HFFc6 (cell line): ENCODE results near the gene EPB41L5. TPM values are rescaled to one million over a fixed set of nuclear protein-coding genes. Genes with fewer than 3 reads are reported as not detected.

Experiments used
- DNase-seq: peaks from one replicate; pipeline ENCODE4 v3.0.0-alpha.2; 2018
- H3K27ac Mint-ChIP-seq: 2 replicates; pipeline ENCODE4 v1.8.0; 2020; ENCODE audit warnings: mild to moderate bottlenecking, mixed read lengths
- H3K27me3 Mint-ChIP-seq: 2 replicates; pipeline ENCODE4 v1.8.0; 2021; ENCODE audit warnings: mild to moderate bottlenecking, moderate library complexity, mixed read lengths; ENCODE audit not compliant: insufficient read depth
- H3K36me3 Mint-ChIP-seq: 2 replicates; pipeline ENCODE4 v1.8.0; 2021; ENCODE audit warnings: low read depth, mixed read lengths
- H3K4me1 Mint-ChIP-seq: 2 replicates; pipeline ENCODE4 v1.8.0; 2020; ENCODE audit warnings: low read depth, mixed read lengths
- H3K4me3 Mint-ChIP-seq: 2 replicates; pipeline ENCODE4 v1.8.0; 2020; ENCODE audit warnings: mild to moderate bottlenecking, moderate library complexity, mixed read lengths
- H3K9me3 Mint-ChIP-seq: 2 replicates; pipeline ENCODE4 v1.8.0; 2020; ENCODE audit warnings: mild to moderate bottlenecking, mixed read lengths
- total RNA-seq, 6 experiments: library from RNA; stranded (reverse); fragmentation: NEBNext Ultra II Directional; extraction: Animal tissue kit (Norgen Biotek cat#: 25700); gene quantifications; 2 replicates in 1 of 6; 3 replicates in 5 of 6; pipeline ENCODE4 v1.2.3, GENCODE V29; 2021
- TF ChIP-seq, protein P1 (sequence below): fragments of 200-600 bp; sonication (generic); IDR thresholded peaks from 2 replicates; pipeline ENCODE4 v1.5.0; 2021; ENCODE audit warnings: antibody characterized with exemption, mild to moderate bottlenecking

Gene EPB41L5
- total RNA-seq, 6 experiments from 2014 or later: 0.63 to 1.3 (median 0.92) TPM

DNA sequence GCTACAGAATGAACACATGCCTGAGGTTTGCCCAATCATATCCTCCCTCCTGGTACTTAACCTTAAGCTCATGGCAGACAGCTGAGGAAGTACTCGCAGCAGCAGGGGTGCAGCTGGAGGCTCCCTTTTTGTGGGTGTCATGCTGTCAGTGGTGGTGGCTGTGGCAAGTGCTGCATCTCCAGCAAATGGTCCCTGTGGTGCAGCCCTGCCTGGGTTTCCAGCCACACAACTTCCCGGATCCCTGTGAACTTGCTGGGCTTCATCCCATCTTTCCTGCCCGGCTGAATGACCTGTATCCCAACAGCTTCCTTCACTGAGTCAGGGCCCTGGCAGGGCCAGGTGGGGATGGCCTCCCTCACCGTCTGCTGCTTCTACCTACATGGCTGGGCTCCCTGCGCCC is 205.3 kb downstream of the EPB41L5 start:
- H3K4me1 Mint-ChIP-seq: peaks cover 29% of the 10 kb centered on the region
- no peak for DNase-seq
- TF ChIP-seq, protein P1, sequence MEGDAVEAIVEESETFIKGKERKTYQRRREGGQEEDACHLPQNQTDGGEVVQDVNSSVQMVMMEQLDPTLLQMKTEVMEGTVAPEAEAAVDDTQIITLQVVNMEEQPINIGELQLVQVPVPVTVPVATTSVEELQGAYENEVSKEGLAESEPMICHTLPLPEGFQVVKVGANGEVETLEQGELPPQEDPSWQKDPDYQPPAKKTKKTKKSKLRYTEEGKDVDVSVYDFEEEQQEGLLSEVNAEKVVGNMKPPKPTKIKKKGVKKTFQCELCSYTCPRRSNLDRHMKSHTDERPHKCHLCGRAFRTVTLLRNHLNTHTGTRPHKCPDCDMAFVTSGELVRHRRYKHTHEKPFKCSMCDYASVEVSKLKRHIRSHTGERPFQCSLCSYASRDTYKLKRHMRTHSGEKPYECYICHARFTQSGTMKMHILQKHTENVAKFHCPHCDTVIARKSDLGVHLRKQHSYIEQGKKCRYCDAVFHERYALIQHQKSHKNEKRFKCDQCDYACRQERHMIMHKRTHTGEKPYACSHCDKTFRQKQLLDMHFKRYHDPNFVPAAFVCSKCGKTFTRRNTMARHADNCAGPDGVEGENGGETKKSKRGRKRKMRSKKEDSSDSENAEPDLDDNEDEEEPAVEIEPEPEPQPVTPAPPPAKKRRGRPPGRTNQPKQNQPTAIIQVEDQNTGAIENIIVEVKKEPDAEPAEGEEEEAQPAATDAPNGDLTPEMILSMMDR: no peak
- H3K4me3 Mint-ChIP-seq: no peak overlapping the region
- peaks cover 11% of the 10 kb centered on the region for H3K9me3 Mint-ChIP-seq
- H3K27me3 Mint-ChIP-seq: no peaks in the 10 kb centered on the region; the same call in 1 of the 2 replicates
- H3K36me3 Mint-ChIP-seq: peaks cover 33% of the 10 kb centered on the region
- H3K27ac Mint-ChIP-seq: no peak overlapping the region

DNA sequence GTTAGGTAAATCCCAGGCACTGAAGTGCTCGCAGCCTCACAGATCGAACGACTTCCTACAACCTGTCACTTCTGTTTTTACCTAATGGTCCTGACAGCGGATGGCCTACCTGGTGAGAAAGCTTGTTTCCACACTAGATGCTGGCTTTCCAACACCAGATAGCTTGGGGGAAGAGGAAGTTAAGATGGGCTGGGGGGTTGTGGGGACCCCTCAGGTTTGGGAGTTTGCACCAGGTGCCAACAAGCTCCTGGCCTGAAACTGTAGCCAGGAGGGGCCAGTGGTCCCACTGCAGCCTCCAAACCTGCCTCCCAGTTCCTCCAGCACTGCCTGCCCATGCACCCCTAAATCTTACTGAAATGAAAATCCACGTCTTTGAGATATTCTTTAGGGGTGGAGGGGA is 206.4 kb downstream of the EPB41L5 start:
- Mint-ChIP-seq H3K27me3 (no peaks in the 10 kb centered on the region; the same call in 1 of the 2 replicates), H3K4me3 (no peak overlapping the region), H3K27ac (no peak overlapping the region), H3K4me1 (peaks cover 37% of the 10 kb centered on the region), H3K36me3 (peaks cover 33% of the 10 kb centered on the region), H3K9me3 (peaks cover 11% of the 10 kb centered on the region)
- TF ChIP-seq, protein P1: no peak
- no peak for DNase-seq

DNA sequence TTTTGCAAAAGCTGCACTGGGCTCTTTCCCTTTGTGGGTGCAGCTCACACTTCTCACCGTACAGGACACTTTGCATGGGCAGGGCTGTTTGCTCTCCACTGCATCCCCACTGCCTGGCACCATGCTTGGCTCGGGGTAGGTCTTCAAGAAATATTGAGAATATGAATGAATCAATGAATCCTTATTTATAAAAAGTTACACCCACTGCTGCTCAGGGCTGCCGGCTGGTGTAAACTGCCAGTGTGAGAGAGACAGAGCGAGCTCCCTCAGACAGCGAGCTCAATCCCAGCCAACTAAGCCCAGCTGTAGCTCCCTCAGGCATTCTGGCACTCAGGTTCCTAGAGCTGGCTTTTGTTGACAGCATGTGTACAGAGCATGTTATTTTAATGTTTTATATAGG is 206.9 kb downstream of the EPB41L5 start:
- Mint-ChIP-seq H3K4me3 (no peak overlapping the region), H3K36me3 (peaks cover 33% of the 10 kb centered on the region), H3K9me3 (peaks cover 11% of the 10 kb centered on the region), H3K27ac (no peak overlapping the region), H3K4me1 (peaks cover 38% of the 10 kb centered on the region), H3K27me3 (no peaks in the 10 kb centered on the region; the same call in 1 of the 2 replicates)
- no peak for DNase-seq
- TF ChIP-seq, protein P1: no peak

DNA sequence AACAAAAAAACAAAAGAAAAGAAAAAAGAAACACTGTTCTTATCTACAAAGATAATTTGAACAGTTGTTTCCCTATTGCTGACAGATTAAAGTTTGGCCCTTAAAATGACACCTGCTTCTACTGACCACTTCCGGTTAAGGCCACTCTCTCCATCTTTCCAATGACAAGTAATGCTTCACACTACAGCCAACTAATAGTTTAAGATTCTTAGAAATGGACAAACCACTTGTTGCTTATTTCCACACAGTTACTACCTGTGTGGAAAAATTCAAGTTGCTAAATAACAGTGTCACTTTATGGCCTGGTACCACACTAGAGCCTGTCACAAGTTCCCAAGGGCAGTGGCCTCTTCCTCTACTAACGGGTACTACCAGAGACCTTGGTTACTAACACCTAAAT is 207.9 kb downstream of the EPB41L5 start:
- Mint-ChIP-seq H3K4me3 (peak overlapping the region; percentile 82; the same call in 1 of the 2 replicates), H3K27me3 (peaks cover 2% of the 10 kb centered on the region; the same call in 1 of the 2 replicates), H3K36me3 (peaks cover 33% of the 10 kb centered on the region), H3K27ac (no peak overlapping the region), H3K4me1 (peaks cover 38% of the 10 kb centered on the region), H3K9me3 (peaks cover 11% of the 10 kb centered on the region)
- TF ChIP-seq, protein P1: no peak
- no peak for DNase-seq

DNA sequence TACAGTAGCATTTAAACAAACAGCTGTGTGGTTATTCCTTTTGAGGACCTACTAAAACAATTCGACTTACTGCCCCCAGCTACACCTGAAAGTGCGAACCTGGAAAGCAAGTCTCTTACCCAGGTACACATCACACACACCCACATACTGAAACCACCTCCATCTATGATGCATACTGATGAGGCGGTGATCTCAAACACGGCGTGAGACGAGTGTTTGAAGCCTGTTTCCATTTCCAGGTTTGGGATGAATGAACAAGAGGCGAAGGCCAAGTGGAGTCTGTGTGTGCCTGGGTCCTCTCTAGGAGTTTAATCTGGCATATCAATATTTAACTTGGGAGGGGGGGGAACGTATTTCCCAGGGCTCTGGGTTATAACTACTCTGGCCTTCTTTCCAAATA is 208.7 kb downstream of the EPB41L5 start:
- peaks cover 33% of the 10 kb centered on the region for H3K36me3 Mint-ChIP-seq
- TF ChIP-seq, protein P1: no peak
- peak overlapping the region; percentile 82 for H3K4me3 Mint-ChIP-seq
- H3K27ac Mint-ChIP-seq: peak overlapping the region; percentile 80; the same call in 1 of the 2 replicates
- H3K9me3 Mint-ChIP-seq: peaks cover 11% of the 10 kb centered on the region
- H3K4me1 Mint-ChIP-seq: peaks cover 38% of the 10 kb centered on the region
- peaks cover 2% of the 10 kb centered on the region; the same call in 1 of the 2 replicates for H3K27me3 Mint-ChIP-seq
- DNase-seq: no peak
